HG03103 (cell line): ENCODE measurements around the gene KRTAP5-5.
"Not testable (repeated sequence)": the region's sequence is repeated elsewhere in the genome, so short reads cannot be mapped to it uniquely, and the experiment has no call there.

Experiments used
- ATAC-seq: cut with Tn5 transposase; IDR thresholded peaks from one replicate; pipeline ENCODE4 v1.9.1; 2021; ENCODE audit warnings: low read depth; ENCODE audit not compliant: unreplicated experiment

KRTAP5-5 gene

GRCh38 chr11:1640076-1640946 lies 10.7 kb downstream of the KRTAP5-5 start:
- no peak for ATAC-seq

- ATAC-seq: no peak
Observed at GRCh38 chr11:1641096-1641495, 11.5 kb downstream of the KRTAP5-5 start.

GRCh38 chr11:1642288-1643145 lies 12.9 kb downstream of the KRTAP5-5 start:
- ATAC-seq: no peak

GRCh38 chr11:1643146-1643690 lies 13.6 kb downstream of the KRTAP5-5 start:
- no peak for ATAC-seq

GRCh38 chr11:1644601-1645356 lies 15.2 kb downstream of the KRTAP5-5 start:
- ATAC-seq: no peak

- no peak for ATAC-seq
Observed at GRCh38 chr11:1645357-1645821, 15.8 kb downstream of the KRTAP5-5 start.

- not testable (repeated sequence) for ATAC-seq
Observed at GRCh38 chr11:1646540-1646939, 17.0 kb downstream of the KRTAP5-5 start.

- no peak for ATAC-seq
Observed at GRCh38 chr11:1647901-1648652, 18.5 kb downstream of the KRTAP5-5 start.

GRCh38 chr11:1648653-1649420 lies 19.3 kb downstream of the KRTAP5-5 start:
- no peak for ATAC-seq

- no peak for ATAC-seq
Observed at GRCh38 chr11:1650034-1650917, 20.7 kb downstream of the KRTAP5-5 start.

- ATAC-seq: no peak
Observed at GRCh38 chr11:1650918-1651262, 21.3 kb downstream of the KRTAP5-5 start.

- ATAC-seq: no peak
Observed at GRCh38 chr11:1651411-1651980, 21.9 kb downstream of the KRTAP5-5 start.

GRCh38 chr11:1652026-1652425 lies 22.5 kb downstream of the KRTAP5-5 start:
- ATAC-seq: no peak

- no peak for ATAC-seq
Observed at GRCh38 chr11:1652442-1652770, 22.8 kb downstream of the KRTAP5-5 start.

GRCh38 chr11:1652771-1653540 lies 23.4 kb downstream of the KRTAP5-5 start:
- ATAC-seq: no peak

- no peak for ATAC-seq
Observed at GRCh38 chr11:1653541-1654387, 24.2 kb downstream of the KRTAP5-5 start.
